GM10847 (cell line): ENCODE data around the gene AMN.

ENCODE experiments used
- POLR2A ChIP-seq: IDR thresholded peaks from 2 replicates; pipeline ENCODE4 v1.6.1; 2011; ENCODE audit not compliant: insufficient read length; ENCODE audit errors: extremely low read depth

AMN gene

DNA sequence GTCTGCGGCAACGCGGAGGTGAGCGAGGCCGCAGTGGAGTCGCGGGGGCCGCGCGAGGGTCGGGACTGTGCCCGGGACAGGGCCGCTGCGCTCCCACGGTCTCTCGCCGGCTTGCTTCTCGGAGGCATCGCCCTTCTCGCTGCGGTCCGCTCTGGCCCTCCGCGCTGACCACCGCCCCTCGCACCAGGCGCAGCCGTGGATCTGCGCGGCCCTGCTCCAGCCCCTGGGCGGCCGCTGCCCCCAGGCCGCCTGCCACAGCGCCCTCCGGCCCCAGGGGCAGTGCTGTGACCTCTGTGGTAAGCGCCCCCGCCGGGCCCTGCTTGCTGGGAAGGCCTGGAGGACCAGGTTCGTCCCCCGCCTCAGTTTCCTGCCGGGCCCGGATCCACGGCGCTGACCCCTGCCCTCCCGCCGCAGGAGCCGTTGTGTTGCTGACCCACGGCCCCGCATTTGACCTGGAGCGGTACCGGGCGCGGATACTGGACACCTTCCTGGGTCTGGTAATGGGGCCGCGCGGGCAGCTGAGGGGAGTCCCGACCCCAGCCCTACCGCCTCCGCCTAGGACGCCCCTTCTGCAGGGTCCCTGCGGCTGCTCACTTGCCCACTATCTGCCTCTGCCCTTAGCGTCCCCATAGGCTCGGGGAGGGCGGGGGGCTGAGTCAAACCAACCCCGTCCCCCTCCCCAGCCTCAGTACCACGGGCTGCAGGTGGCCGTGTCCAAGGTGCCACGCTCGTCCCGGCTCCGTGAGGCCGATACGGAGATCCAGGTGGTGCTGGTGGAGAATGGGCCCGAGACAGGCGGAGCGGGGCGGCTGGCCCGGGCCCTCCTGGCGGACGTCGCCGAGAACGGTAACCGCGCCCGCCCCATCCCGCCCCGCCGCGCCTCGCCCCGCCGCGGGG is 7.0 kb downstream of the AMN start:
- TF ChIP-seq POLR2A, result no peak

- no peak for TF ChIP-seq POLR2A
Observed at GRCh38 chr14:102930138-102930752, 7.8 kb downstream of the AMN start.

DNA sequence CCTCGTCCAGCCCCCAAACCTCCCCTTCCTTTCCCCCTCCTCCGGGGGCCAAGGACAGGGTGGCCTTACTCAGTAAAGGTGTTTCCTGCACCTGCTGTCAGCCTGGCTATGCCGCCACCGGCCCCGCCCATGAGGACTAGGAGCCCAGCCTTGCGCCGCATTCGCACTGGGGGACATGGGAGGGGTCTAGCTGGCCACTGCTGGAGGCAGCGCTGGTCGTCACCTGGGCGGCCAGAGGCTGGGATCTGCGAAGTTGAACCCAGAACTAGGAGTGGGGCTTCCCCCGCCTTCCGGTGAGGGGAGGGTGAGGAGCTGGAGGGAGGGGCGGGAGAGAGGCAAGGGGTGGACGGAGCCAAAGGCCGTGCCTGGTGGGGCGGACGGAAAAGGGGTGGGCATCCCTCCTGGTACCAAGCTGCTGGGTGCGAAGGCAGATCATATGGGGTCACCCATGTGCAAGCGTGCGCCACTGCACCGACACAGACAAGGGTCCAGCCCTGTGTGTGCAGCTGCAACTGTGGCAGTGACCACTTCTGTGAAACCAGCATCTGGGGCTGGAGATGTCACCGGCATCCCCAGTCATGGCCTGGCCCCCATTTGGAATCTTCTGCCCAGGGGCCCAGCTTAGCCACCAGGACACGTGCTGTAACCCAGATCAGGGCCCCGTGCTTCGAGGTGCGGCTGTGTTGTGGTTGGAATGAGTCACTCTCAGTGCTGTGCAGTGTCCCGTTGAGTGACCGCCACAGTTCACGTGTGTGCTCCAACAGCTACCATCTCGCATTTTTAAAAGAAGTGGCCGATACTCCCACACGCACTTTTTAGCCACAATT is 8.5 kb downstream of the AMN start:
- no peak for TF ChIP-seq POLR2A

GRCh38 chr14:102931580-102932285 is 9.3 kb downstream of the AMN start:
- TF ChIP-seq POLR2A, result no peak

- no peak for TF ChIP-seq POLR2A
Observed at GRCh38 chr14:102932484-102933248, 10.2 kb downstream of the AMN start.

DNA sequence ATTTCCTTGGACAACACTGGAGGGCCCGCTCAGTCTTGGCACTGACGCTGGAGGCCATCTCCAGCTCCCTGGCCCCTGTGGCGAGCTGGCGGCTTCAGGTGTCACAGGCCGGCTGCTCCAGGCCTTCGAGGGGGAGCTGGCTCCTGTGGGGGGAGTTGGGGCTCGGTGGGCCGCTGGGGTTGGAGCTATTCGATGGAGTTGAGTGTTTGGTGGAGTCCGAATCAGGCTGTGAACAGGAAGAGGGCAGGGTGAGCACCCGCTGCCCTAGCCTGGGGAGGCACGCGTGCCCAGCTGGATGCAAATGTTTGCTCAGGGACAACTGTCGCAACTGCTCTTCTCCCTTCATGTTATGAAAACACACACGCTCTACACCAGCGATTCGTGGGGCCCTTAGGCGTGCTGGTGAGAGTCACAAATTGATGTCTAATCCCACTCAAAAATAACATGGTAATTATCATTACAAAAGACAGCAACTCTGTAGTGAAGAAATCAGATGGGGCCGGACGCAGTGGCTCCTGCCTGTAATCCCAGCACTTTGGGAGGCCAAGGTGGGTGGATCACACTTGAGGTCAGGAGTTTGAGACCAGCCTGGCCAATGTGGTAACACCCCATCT is 11.3 kb downstream of the AMN start:
- TF ChIP-seq POLR2A, result no peak

- TF ChIP-seq POLR2A, result no peak
Observed at GRCh38 chr14:102935756-102936155, 13.3 kb downstream of the AMN start.

DNA sequence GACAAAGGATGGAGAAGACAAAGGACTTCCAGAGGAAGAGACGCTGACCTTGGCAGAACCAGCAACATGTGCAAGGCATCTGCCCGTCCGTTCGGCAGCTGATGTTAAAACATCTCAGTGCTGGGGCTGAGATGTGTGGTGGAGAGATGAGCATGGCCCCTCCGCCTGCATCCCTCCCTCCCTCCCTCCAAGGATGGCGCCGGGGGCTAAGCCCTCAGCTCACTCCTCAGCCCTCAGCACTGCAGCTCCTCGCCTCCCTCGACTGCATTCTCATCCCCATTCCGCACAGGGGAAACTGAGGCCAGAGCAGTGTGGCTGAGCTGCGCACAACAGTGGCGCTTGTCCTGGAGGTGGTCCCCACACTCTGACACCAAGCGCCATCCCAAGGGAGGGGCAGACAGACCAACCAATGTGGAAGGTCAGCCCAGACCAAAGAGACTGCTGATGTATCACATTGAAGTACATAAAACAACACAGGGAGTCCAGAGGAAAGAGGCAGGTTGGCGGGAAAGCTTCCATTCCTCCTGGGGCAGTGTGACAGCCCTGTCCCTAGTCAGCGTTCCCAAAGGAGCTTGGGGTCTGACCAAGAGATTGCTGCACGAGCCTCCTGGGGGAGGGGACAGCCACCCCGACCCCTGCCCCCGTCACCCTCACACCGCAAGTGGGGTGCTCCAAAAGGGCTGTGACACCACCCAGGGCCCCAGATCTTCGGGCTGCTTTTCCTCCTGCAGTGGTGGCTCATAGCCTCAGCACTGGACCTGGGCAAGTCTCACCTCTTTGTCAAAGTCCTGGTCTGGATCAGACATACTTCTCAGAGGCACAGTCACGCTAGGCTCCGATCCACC is 15.1 kb downstream of the AMN start:
- TF ChIP-seq POLR2A, result no peak

DNA sequence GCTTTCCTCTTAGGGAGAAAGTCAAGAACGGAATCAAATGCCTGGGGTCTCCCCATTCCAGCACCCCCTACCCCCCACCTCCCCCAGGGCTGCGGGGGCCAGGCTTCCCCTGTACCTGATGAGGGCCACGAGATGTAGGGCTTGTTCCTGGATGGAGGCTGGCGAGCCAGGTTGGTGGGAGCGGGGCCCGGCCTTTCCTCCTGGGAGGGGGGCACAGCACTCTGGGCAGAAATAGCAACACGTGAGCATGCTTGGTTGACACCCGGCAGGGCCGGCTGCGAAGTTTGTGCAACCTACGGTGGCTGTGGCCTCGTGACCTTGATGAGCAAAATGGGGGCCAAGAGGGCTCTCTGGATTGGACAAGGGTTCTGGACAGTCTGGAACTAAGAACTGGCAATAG is 15.7 kb downstream of the AMN start:
- no peak for TF ChIP-seq POLR2A

- TF ChIP-seq POLR2A, result no peak
Observed at GRCh38 chr14:102939329-102939728, 16.9 kb downstream of the AMN start.

GRCh38 chr14:102939820-102940561 is 17.5 kb downstream of the AMN start:
- TF ChIP-seq POLR2A, result no peak

DNA sequence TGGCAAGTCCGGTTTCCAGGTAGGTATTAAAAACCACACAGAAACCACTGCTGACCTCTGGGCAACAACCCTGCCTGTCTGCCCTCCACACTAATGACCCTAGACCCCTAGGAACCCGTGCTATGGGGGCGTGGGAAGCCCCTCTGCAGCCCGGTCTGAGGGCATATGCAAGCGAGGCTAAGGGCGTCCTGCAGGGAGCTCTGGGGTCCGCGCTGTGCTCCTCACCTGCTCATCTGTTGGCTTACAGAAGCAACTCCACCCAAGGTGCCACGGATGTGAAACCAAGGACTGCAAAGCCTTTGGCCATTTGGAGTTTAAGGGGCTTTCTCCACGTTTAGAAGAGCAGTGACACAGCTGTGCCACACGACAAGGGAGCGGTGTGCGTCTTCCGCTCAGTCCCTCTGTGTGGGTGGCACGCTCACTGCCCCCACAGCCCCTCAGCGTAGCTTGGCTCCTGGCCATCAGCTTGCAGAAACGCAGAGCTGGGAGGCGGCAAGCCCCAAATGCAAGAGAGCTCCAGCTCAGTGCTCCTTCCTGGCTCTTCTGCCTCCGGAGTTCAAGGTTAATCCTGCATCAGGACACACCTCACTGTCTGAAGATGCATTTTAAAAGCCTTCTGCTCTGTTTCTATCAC is 18.4 kb downstream of the AMN start:
- TF ChIP-seq POLR2A, result no peak

DNA sequence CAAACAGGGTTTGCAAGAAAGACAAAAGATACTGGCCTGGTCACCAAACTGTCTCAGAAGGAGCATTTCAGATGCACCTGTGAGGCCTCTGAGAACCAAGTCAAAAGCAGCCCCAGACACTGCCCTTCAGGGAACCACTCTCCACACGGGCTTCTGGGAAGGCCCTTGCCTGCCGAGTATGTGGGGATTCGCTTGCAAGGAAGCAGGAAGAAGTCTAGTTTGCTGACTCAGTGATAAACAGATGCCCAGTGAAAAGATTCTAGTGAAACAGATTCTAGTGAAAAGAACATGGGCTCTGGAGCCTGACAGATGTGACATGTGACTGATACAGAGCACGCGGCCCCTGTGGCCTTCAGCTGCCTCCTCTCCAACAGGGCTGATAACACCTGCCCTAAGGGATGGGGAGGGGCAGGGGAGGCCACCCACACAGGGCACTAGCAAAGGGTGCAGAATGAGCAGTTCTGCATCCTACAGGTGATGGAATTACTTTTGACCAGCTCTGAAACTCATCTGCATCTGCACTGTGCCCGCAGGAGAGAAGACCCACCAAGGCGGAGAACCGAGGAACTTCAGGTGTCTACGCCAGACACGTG is 19.1 kb downstream of the AMN start:
- no peak for TF ChIP-seq POLR2A
